ENCODE results near the gene MYLK3. TPM values are rescaled to one million over a fixed set of nuclear protein-coding genes. Genes with fewer than 3 reads are reported as not detected.

Gene MYLK3
- total and polyA plus RNA-seq, 3 donors from 2014 or later = 18.4 to 88.8 (median 63.4) TPM

- no peaks in the 10 kb centered on the region for H3K4me1 ChIP-seq
These were observed 15.0 kb upstream of the MYLK3 start for GRCh38 chr16:46763147-46763546.

GRCh38 chr16:46762583-46762982, 14.4 kb upstream of the MYLK3 start:
- TF ChIP-seq POLR2A (IDR thresholded peaks at IDR 0.05) = no peak
- no peak for TF ChIP-seq CTCF (IDR thresholded peaks at IDR 0.05)
- WGBS, 2 donors = 79 to 87% methylated on average over 3 of the region's 3 CpGs
- H3K27ac ChIP-seq = no peak overlapping the region

More at GRCh38 chr16:46763147-46763546, 15.0 kb upstream of the MYLK3 start:
- TF ChIP-seq CTCF (IDR thresholded peaks at IDR 0.05) (no peak), POLR2A (IDR thresholded peaks at IDR 0.05) (no peak)
- H3K27ac ChIP-seq = no peak overlapping the region
- no peaks in the 10 kb centered on the region for H3K36me3 ChIP-seq (ENCODE audit: low read depth, missing control alignments)
- H3K9me3 ChIP-seq = no peaks in the 10 kb centered on the region
- no peak overlapping the region for H3K4me3 ChIP-seq
- WGBS, 2 donors = 81 to 87% methylated on average over 12 of the region's 12 CpGs
- H3K27me3 ChIP-seq = no peaks in the 10 kb centered on the region
- DNase-seq = no peak
- intact Hi-C loops (cut with DNase I; ENCODE audit: low total_unique reads) = no loop called here

GRCh38 chr16:46759309-46759708, 11.2 kb upstream of the MYLK3 start:
- Histone ChIP-seq H3K36me3 (ENCODE audit: low read depth, missing control alignments) (no peaks in the 10 kb centered on the region), H3K4me1 (peaks cover 5% of the 10 kb centered on the region), H3K4me3 (no peak overlapping the region), H3K9me3 (no peaks in the 10 kb centered on the region), H3K27me3 (no peaks in the 10 kb centered on the region), H3K27ac (no peak overlapping the region)
- intact Hi-C loops (cut with DNase I; ENCODE audit: low total_unique reads) = no loop called here
- no peak for DNase-seq
- TF ChIP-seq POLR2A (IDR thresholded peaks at IDR 0.05) = no peak
- no peak for TF ChIP-seq CTCF (IDR thresholded peaks at IDR 0.05)
- 90 to 94% methylated on average over 5 of the region's 5 CpGs for WGBS, 2 donors

More at GRCh38 chr16:46762583-46762982, 14.4 kb upstream of the MYLK3 start:
- intact Hi-C loops (cut with DNase I; ENCODE audit: low total_unique reads) = no loop called here
- DNase-seq = no peak
- Histone ChIP-seq H3K9me3 (no peaks in the 10 kb centered on the region), H3K4me3 (no peak overlapping the region), H3K27me3 (no peaks in the 10 kb centered on the region), H3K36me3 (ENCODE audit: low read depth, missing control alignments) (no peaks in the 10 kb centered on the region), H3K4me1 (peaks cover 2% of the 10 kb centered on the region)

- Histone ChIP-seq H3K4me1 (peaks cover 5% of the 10 kb centered on the region), H3K4me3 (no peak overlapping the region), H3K9me3 (no peaks in the 10 kb centered on the region), H3K36me3 (ENCODE audit: low read depth, missing control alignments) (no peaks in the 10 kb centered on the region), H3K27me3 (no peaks in the 10 kb centered on the region), H3K27ac (no peak overlapping the region)
- no peak for DNase-seq
- no peak for TF ChIP-seq CTCF (IDR thresholded peaks at IDR 0.05)
- TF ChIP-seq POLR2A (IDR thresholded peaks at IDR 0.05) = no peak
- intact Hi-C loops (cut with DNase I; ENCODE audit: low total_unique reads) = no loop called here
- 23 to 38% methylated on average over 19 to 21 of the region's 21 CpGs for WGBS, 2 donors
These were observed 9.4 kb upstream of the MYLK3 start for GRCh38 chr16:46757339-46758050.

GRCh38 chr16:46756772-46757171, 8.6 kb upstream of the MYLK3 start:
- DNase-seq = no peak
- Histone ChIP-seq H3K4me3 (no peak overlapping the region), H3K4me1 (peaks cover 5% of the 10 kb centered on the region), H3K27ac (no peak overlapping the region), H3K36me3 (ENCODE audit: low read depth, missing control alignments) (no peaks in the 10 kb centered on the region), H3K9me3 (no peaks in the 10 kb centered on the region), H3K27me3 (no peaks in the 10 kb centered on the region)
- 90 to 92% methylated on average over 9 to 11 of the region's 11 CpGs for WGBS, 2 donors
- TF ChIP-seq POLR2A (IDR thresholded peaks at IDR 0.05) (no peak), CTCF (IDR thresholded peaks at IDR 0.05) (no peak)
- intact Hi-C loops (cut with DNase I; ENCODE audit: low total_unique reads) = no loop called here
